DLD1 (cell line): ENCODE results near the gene LCN2.

Source experiments
- in situ Hi-C: cut with HindIII; loops from 2 replicates; pipeline ENCODE4 v1.10.0; 2017; ENCODE audit warnings: low sequenced_read_pairs

The LCN2 gene

DNA sequence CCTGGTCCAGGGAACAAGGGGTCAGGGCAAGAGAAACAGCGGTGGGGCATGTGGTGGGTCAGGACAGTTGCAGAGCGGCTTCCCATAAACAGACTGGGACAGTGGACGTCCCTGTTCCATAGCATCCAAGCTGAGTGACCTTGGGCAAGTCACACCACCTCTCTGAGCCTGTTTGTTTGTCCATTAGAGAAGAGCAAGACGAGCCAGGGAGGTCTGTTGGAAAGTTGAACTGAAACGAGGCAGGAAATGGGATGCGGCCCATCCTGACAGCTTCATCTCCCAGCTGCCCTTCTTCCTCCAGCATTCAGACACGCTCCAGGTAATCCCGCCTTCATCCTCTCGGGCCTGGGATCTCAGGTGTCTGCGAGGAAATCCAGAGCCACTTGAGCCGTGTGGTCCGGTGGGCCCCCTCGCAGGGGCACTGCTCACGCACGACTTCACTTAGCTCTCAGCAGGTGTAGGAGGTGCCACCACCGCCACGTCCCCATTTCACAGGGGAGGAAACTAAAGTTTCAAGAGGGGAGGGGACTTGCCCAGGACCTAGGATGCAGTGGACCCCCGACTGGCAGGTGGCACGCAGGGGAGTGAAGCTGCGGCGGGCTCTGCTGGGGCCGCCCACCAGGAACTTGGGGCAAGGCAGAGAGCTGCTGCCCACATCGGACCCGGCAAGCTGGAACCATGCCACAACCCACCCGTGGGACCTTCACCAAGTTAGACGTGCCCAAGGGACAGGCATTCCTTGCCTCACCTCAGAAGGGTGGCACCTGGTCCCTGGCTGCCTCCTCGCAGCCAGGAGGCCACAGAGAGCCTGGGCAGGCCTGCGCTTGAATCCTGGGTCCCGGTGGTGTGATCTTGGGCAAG, 34.7 kb upstream of the LCN2 start:
- in situ Hi-C loops = no loop called here

DNA sequence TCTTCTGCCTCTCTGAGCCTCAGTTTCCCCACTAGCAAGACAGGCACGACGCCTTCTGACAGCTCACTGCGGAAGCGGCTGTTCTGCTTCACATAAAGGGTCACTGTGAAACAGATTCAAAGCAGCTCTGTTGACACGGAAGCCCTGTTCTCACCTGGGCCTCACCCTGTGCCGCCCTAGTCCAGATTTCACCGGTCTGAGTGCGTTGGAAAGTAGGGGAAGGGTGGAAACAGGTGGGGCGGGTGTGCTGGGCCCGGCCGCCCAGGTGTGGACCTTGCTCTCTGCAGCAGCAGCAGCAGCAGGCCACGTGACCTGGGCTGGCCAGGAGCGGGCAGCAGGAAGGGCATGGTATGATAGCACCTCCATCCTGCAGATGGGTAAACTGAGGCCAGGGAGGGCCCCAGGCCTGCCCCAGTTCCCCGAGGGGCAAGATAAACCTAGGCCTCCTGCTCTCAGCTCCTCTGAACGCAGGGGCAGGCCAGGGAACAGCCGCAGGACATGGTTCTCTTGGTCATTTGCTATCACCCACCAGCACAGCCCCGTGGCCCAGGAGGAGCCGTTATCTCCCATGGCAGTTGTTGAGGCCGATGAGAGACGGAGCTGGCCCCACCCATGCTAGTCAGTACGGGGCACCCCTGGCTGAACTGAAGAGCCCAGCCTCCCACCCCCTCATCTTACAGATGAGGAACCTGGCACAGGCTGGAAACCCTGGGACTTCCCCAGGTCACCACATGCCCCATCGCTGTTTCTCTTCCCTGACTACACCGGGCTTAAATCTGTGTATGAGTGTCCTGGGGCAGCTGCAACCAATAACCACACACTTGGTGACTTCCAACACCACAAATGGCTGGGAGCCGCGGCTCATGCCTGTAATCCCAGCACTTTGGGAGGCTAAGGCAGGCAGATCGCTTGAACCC, 33.8 kb upstream of the LCN2 start:
- in situ Hi-C loops = no loop called here

DNA sequence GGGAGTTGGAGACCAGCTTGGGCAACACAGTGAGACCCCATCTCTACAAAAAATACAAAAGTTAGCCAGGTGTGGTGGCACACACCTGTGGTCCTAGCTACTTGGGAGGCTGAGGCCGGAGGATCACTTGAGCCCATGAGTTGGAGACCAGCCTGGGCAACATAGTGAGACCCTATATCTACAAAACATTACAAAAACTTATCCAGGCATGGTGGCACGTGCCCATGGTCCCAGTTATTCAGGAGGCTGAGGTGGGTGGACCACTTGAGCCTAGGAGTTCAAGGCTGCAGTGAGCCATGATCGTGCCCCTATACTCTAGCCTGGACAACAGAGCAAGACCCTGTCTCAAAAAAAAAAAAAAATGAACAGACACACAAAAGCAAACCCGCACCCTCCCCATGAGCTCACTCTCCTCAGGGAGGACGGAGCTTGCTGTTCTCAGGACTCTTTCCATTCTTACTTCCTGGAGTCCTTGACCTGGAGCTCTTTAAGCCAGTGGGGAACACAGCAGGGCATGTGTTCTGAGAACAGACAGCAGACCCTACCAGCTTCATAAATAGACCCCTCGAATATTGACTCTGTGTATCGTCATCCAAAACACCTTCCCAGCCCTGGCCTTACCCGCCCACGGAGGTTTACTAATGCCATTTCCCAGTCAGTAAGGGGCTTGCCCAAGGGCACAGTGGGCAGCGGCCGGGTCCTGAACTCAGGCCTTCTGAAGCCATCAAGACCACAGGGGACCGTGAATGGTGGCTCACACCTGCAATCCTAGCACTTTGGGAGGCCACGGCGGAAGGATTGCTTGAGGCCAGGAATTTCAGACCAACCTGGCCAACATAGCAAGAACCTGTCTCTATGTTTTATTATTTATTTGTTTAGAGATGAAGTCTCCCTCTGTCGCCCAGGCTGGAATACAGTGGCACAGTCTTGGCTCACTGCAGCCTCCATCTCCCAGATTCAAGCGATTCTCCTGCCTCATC, 32.9 kb upstream of the LCN2 start:
- in situ Hi-C loops = no loop called here

DNA sequence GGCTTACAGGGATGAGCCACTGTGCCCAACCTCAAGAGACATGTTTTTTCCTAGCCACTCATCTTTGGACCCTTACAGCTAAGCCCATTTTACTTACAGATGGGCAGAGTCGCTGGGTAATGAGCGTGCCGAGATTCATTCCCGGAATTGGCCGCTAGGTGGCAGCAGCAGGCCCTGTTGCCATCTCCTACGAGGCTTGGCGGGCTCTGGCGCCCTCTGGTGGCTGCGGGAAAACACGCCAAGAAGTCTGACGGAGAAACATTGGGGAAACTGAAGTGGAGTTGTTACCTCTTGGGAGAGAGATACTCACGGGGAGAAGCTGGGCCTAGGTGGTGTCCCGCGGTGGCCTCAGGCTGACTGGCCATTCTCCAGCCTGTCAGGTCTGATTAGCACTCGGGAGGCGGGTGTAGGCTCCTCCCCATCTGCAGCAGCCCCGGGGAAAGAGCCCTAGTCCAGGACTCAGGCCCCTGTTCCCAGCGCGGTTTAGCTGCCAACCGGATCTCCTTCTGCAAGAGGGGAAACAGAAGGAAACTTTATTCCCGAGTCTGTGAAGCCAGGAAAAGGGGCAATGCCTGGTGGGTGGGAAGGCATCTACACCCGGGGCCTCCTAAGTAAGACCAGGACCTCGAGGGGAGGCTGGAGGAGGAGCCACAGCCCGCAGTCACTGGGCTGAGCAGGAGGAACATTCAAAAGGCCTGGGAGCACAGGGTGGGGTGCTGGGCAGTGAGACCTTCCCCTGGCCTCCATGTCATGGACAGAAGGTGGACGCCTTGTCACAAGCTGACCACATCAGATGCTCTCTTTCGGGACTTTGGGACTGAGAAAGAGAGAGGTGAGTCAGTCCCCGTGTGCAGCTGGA, 31.4 kb upstream of the LCN2 start:
- in situ Hi-C loops = no loop called here

DNA sequence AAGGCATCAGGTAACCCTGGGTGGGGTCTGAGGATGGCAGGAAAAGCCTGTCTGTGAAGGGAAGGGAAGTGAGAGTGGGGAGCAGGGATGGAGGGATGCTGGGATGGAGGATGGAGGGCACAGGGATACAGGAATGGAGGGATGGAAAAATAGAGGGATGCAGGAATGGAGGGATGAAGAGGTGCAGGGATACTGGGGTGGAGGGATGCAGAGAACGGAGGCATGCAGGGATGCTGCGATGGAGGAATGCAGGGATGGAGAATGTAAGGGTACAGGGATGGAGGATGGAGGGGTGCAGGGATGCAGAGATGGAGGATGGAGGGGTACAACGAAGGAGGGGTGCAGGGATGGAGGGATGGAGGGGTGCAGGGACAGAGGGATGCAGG, 30.8 kb upstream of the LCN2 start:
- in situ Hi-C loops = no loop called here

DNA sequence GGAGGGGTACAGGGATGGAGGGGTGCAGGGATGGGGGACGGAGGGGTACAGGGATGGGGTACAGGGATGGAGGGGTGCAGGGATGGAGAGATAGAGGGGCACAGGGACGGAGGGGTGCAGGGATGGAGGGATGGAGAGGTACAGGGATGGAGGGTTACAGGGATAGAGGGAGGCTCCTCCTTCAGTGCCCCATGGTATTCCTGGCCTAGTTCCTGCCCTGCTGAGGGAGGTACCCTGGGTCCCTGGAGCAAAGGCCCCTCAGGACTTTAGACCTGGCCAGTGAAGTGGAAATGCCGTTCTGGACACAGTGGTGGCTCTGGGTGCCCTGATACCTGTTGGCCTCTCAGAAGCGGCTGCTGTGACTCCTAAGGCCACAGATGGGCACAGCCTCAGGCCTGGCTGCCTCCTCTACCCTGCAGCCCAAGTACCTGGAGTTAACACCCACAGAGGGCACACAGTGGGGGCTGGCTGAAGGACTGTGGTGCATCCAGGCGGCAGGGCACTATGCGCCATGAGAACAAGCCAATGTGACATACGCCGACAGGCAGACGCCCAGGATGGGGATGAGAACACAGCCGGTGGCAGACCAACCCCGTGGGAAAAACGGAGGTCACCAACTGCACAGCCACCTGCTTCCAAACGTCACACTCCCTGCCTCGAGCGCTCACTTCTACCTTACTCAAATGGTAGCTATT, 30.1 kb upstream of the LCN2 start:
- in situ Hi-C loops = no loop called here

DNA sequence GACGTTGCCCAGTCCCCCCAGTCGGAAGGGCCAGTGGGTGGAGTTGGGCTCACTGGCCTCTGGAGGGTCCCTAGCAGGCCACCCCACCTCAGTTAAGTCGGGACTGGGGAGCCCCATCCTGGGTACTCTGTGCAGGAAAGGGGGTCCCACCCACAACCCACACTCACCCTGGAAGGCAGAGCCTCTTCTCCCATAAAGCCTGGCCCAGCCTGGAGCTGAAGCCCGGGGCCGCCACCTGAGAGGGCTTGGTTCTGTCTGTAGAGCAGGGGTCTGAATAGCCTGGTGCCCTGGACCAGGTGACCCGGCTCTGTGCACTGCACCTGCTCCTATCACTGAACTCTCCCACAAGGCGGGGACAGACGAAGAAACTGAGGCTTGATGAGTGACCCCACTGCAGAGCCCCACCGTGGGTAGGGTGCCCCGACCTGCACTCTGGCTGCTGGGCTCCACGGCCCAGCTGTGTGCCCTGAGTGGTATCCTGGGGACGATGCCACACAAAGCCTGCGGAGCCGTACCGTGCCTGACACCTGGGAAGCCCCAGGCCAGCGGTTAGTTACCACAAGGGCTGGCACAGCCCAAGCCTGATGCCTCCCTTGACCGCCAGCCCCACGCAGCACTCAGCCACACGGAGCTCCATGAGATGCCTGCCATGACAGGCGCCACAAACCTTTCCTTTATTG, 29.1 kb upstream of the LCN2 start:
- in situ Hi-C loops = no loop called here

DNA sequence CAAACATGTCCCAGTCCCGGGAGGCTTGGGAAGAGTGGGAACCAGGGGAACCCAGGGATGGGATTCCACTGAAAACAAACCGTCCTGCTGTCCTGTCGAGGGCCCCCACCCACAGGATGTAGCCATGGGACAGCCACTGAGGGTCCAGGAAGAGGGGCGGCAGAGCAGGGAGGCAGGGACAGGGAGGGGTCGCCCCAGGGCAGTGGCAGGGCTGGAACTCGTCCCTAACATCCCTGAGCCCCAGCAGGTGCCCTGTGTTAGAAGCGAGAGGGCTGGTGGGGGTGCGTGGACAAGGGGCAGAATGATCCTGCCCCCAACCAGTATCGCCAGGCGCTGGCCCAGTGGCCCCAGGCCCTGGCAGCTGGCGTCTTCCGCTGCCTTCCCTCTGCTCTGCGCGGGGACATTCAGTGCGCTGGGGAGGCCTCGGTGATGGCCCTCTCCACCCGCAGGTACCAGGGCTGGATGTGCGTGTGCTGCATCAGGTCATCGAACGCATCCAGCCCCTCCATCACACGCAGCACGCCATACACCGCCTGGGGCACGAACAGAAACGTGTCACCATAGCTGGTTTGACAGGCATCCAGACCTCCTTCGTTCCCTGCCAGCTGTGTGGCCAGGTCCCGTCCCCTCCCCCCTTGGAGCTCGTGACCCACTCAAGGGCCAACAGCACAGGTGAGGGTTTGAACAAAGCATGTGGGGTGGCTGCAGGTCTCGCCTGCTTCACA, 28.4 kb upstream of the LCN2 start:
- in situ Hi-C loops = no loop called here

DNA sequence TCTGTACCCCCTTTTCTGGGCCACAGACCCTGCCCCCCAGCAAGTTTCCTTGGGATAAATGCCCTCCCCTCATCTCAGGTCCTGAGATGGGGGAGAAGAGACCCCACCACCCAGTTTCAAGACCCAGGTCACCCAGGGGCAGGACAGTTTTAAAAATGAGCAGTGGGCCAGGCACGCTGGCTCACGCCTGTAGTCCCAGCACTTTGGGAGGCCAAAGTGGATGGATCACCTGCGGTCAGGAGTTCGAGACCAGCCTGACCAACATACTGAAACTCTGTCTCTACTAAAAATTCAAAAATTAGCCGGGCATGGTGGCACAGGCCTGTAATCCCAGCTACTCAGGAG, 27.8 kb upstream of the LCN2 start:
- in situ Hi-C loops = no loop called here

DNA sequence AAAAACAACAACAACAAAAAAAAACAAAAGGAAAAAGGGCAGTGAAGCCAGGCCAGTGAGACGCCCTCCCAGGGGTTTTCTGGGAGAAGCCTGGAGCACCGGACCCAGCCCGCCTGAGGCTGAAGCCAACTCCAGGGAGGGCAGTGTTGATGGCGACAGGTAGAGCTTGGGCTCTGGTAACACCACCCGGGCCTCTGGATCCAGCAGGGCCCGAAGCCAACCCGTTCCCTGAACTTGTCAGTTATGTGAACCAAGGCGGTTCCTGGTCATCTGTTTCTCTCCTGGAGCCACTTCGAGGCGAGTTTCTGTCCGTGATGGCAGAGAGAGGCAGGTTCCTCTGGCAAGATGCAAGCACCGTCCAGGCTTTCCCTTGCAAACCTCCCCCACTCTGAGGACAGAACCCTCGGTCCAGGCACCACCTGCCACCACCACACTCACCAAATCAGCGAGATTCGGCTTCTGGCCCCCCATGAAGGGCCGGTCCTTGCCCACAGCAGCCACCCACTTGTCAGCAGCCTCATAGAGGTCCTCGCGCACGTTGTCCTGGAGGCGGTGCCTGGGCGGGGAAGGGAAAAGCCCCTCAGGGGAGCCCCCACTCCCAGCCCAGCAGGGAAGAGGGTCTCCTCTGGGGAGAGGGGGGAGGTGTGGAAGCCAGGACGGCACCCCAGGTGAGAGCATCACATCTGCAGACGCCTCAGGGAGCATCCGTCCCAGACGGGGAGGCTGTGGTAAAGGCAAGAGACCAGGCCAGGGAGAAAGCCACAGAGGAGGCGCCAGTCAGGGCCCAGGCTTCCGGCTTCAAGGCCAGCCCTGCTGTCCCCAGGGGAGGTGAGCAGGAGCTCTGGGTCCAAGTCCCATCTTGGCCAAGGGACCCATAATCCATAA, 27.1 kb upstream of the LCN2 start:
- in situ Hi-C loops = no loop called here

DNA sequence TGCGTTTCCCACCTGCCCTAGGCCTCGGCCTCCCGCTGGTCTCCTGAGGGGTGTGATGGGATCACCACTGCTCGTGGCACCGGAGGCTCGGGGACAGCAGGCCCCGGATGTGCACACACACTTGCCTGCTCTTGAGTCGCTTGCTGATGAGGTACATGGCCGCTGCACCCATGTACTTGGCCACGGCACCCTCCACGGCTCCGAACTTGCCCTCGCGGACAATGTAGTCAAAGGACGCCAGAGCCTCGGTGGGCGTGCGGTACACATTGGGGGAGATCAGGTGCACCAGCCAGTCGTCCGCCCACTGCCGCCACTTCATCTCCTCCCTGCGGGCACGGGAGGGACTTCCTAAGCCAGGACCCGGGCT, 26.5 kb upstream of the LCN2 start:
- in situ Hi-C loops = no loop called here

DNA sequence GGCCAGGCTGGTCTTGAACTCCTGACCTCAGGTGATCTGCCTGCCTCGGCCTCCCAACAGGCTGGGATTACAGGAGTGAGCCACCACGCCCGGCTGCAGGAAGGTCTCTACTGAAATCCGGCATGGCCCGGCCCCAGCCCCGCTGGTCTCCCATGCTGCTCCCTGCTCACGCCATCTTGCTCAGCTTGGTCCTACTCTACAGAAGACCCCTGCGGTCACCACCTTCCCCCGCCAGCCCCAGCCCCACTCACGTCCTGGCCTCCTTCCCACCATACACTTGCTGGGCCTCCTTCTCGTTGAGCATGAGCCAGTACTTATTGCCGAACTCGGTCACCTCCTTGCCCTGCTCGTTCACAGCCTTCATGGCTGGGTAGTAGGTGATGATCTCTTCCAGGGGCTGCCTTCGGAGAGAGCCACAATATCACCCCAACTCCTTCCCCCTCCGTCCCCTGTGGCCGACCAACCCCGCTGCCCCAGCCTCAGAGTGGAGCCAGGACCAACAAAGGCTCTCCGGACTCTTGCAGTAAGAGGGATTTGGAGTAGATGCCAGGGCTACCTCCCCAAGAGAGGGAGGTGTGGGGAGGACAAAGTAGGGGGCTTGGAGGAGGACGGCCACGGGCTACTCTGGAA, 25.7 kb upstream of the LCN2 start:
- in situ Hi-C loops = no loop called here

DNA sequence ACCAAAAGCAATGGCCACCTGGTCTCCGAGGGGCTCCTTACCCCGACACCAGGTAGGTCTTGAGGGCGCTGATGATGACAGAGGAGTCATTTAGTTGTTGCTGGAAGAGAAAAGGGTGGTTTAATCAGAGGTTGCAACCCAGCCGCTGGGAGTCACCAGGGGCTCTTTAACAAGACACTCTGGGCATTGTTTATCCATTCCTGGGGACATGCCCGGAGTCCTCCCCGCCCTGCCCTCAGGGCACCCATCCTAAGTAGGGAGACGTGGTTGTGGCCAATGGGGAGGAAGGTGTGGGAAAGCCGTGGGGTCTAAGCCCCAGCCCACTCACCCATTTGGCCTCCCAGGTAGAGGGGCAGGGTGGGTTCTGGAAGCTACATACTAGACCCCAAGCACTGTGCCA, 24.8 kb upstream of the LCN2 start:
- in situ Hi-C loops = no loop called here

DNA sequence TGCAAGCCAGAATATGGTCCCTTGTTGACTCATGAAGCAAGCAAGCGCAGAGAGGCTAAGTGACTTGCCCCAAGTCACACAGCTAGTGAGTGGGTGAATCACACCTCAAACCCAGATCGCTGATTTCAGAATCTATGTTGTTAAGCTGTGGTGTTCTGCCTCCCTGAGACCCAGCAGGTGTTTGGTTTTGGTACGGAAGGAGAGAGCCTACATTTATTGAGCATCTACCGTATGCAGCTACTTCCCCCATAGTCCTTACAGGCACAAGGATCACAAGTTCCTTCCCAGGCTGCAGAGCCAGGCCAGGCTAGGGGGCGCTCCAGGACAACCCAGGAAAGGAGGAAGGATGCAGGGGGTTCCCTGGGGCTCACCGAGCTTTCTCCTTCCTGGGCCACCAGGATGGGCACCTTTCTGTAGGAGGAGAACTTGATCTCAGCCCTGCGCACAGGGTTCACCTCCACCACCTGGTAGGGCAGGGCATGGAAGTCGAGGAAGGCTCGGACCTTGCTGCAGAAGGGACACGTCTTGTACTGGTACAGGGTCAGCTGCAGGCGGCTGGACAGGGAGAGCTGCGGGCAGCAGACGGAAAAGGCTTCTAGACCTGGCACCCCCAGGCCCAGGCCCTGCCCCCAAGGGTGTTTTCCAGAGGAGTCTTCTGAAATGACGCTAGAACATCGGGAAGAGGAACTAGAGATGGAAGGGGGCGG, 24.2 kb upstream of the LCN2 start:
- in situ Hi-C loops = no loop called here

DNA sequence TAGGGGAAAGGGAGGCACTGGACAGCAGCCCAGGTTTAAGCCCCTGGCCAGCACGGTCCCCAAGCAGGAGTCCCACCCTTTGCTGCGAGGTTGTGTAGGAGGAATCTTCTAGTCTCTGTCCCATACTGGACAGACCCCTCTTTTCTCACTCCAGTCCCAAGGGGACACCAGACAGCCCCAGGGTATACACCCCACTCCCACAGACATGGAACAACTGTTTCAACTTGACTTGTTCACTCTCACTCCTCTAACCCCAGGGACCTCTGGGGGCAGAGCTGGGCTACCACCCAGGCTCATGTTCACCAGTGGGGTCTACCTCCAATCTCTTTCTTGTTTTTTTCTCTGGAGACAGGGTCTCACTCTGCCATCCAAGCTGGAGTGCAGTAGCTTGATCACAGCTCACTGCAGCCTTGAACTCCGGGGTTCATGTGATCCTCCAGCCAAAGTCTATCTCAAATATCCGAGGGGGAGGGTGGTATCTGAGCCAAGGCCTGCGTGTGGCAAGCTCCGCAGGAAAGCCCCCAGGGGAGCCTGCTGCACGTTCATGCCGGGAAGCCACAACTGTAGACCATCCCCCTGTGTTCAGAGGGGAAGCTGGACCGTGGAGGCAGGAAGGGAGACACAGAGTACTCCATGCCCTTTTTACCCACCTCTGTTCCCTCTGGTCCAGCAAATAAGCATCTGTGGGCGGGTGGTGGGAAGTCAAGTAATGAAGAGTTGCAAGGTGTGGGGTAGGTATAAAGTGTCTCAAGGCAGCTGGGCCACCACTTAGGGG, 23.5 kb upstream of the LCN2 start:
- in situ Hi-C loops = no loop called here
